HepG2 (cell line): ENCODE data around the gene MAN1B1. TPM values are rescaled to one million over a fixed set of nuclear protein-coding genes. Genes with fewer than 3 reads are reported as not detected.

Experiments
- ATAC-seq: fragments of 200-7000 bp; cut with Tn5 transposase; 3 replicates; pipeline ENCODE4 v1.9.1; 2020; ENCODE audit warnings: mild to moderate bottlenecking, moderate library complexity
- BruUV-seq: library from RNA; stranded (reverse); fragments of 400-500 nt; replicated peaks from 2 replicates; lab custom pipeline; 2021; lab: Mats Ljungman, UMichigan
- CTCF ChIA-PET: fragments of 300-600 bp; formaldehyde crosslinking; extraction: SDS; loops from one replicate; lab custom pipeline; 2021; ENCODE audit warnings: low total read pairs, inconsistent platforms, low intra/inter-chr PET ratio; lab: Yijun Ruan, JAX
- POLR2A ChIA-PET: fragments of 350-600 bp; sonication (Branson Sonifier 250); formaldehyde crosslinking; loops from one replicate; lab custom pipeline; 2020; ENCODE audit warnings: antibody characterized with exemption, inconsistent platforms; lab: Yijun Ruan, JAX
- DNase-seq: peaks from one replicate; pipeline ENCODE4 v3.0.0-alpha.2; 2015; ENCODE audit warnings: low spot score
- FAIRE-seq: peaks from 3 replicates; lab custom pipeline; 2011; peaks lifted over from hg19 to GRCh38; lab: Jason Lieb, UNC
- H2AFZ ChIP-seq: one replicate; pipeline ENCODE4 v1.6.1; 2011; ENCODE audit warnings: low read length, inconsistent platforms
- H3K27ac ChIP-seq: fragments of 300-600 bp; 3 replicates; pipeline ENCODE4 v1.8.0; 2011; ENCODE audit warnings: mixed run types, mild to moderate bottlenecking, mixed read lengths, low read length, inconsistent platforms; ENCODE audit not compliant: insufficient read depth; ENCODE audit errors: extremely low read length
- H3K27me3 ChIP-seq, 2 experiments: fragments of 200-600 bp in 1 of 2; 2 replicates in 1 of 2; 3 replicates in 1 of 2; pipeline versions ENCODE4 v1.6.0 to v1.8.0; 2011; ENCODE audit warnings: low read length in 2 of 2, mild to moderate bottlenecking in 2 of 2, moderate library complexity in 2 of 2, inconsistent platforms in 1 of 2; ENCODE audit not compliant: insufficient read depth in 2 of 2, control insufficient read depth in 1 of 2
- H3K36me3 ChIP-seq, 2 experiments: fragments of 200-600 bp in 1 of 2; replicated peaks in 1 of 2; 2 replicates in 1 of 2; 3 replicates in 1 of 2; pipeline versions ENCODE4 v1.5.1 to v1.8.0; 2011; ENCODE audit warnings: low read length in 2 of 2, inconsistent platforms in 1 of 2; ENCODE audit not compliant: insufficient read depth in 2 of 2, control insufficient read depth in 1 of 2
- H3K4me1 ChIP-seq: 2 replicates; pipeline ENCODE4 v1.5.1; 2012; ENCODE audit warnings: low read length, inconsistent platforms; ENCODE audit not compliant: insufficient read depth
- H3K4me2 ChIP-seq: 2 replicates; pipeline ENCODE4 v1.6.0; 2011; ENCODE audit warnings: low read depth, low read length, inconsistent platforms
- H3K4me3 ChIP-seq, 3 experiments: fragments of 200-600 bp in 1 of 3; sonication (generic), shearing (Covaris generic) in 1 of 3; replicated peaks in 1 of 3; 2 replicates each; pipeline ENCODE4 v1.5.1; 2011 to 2016; ENCODE audit warnings: low read length in 3 of 3, inconsistent platforms in 2 of 3, low read depth in 2 of 3, mild to moderate bottlenecking in 2 of 3, control low read depth in 1 of 3, mixed read lengths in 1 of 3; ENCODE audit not compliant: insufficient read depth in 1 of 3
- H3K79me2 ChIP-seq: one replicate; pipeline ENCODE4 v1.6.1; 2011; ENCODE audit warnings: low read length, inconsistent platforms; ENCODE audit not compliant: insufficient read depth
- H3K9ac ChIP-seq: 2 replicates; pipeline ENCODE4 v1.6.0; 2011; ENCODE audit warnings: mild to moderate bottlenecking, low read depth, low read length, inconsistent platforms; ENCODE audit not compliant: insufficient read depth
- H3K9me3 ChIP-seq: 2 replicates; pipeline ENCODE4 v1.5.1; 2012; ENCODE audit warnings: mild to moderate bottlenecking, low read length
- H4K20me1 ChIP-seq: 2 replicates; pipeline ENCODE4 v1.6.0; 2011; ENCODE audit warnings: inconsistent platforms, mild to moderate bottlenecking, low read length, moderate library complexity; ENCODE audit not compliant: insufficient read depth
- FLYWCH1 ChIP-seq: sonication (generic); formaldehyde crosslinking; IDR thresholded peaks from 2 replicates; pipeline ENCODE4 v1.8.1; 2023; ENCODE audit warnings: mild to moderate bottlenecking, missing genetic modification reagents
- HNF1A ChIP-seq, 2 experiments: sonication (generic) in 1 of 2; formaldehyde crosslinking in 1 of 2; IDR thresholded peaks; 2 replicates each; pipeline versions ENCODE4 v1.4.0 to v1.6.1; 2016 to 2020; ENCODE audit warnings: borderline replicate concordance in 1 of 2, low read depth in 1 of 2, mild to moderate bottlenecking in 1 of 2, missing genetic modification reagents in 1 of 2
- HNRNPLL ChIP-seq: fragments of 200-400 bp; formaldehyde crosslinking; IDR thresholded peaks from 2 replicates; pipeline ENCODE4 v1.6.1; 2017; ENCODE audit warnings: mild to moderate bottlenecking, low read depth, low read length; ENCODE audit not compliant: poor library complexity, severe bottlenecking
- IKZF4 ChIP-seq: sonication (generic); formaldehyde crosslinking; IDR thresholded peaks from 2 replicates; pipeline ENCODE4 v1.5.1; 2020; ENCODE audit warnings: borderline replicate concordance, mild to moderate bottlenecking, low read depth, missing genetic modification reagents; ENCODE audit errors: not compliant biosample characterization
- JDP2 ChIP-seq: sonication (generic); formaldehyde crosslinking; IDR thresholded peaks from 2 replicates; pipeline ENCODE4 v1.8.1; 2022; ENCODE audit warnings: missing genetic modification reagents, borderline replicate concordance
- KLF12 ChIP-seq: sonication (generic); formaldehyde crosslinking; IDR thresholded peaks from 2 replicates; pipeline ENCODE4 v1.4.0; 2020; ENCODE audit warnings: missing genetic modification reagents, borderline replicate concordance
- MEF2D ChIP-seq: sonication (generic); formaldehyde crosslinking; IDR thresholded peaks from 2 replicates; pipeline ENCODE4 v1.5.1; 2020; ENCODE audit warnings: mild to moderate bottlenecking, missing genetic modification reagents
- MYNN ChIP-seq: sonication (generic); formaldehyde crosslinking; IDR thresholded peaks from 2 replicates; pipeline ENCODE4 v1.4.0; 2020; ENCODE audit warnings: mild to moderate bottlenecking, low read depth, missing genetic modification reagents
- NPAS2 ChIP-seq: sonication (generic); formaldehyde crosslinking; IDR thresholded peaks from 2 replicates; pipeline ENCODE4 v1.8.0; 2022; ENCODE audit warnings: mild to moderate bottlenecking, missing genetic modification reagents, borderline replicate concordance
- TCF12 ChIP-seq, 2 experiments: fragments of 450-650 bp in 1 of 2; sonication (generic) in 1 of 2; formaldehyde crosslinking in 1 of 2; IDR thresholded peaks; 2 replicates each; pipeline versions ENCODE4 v1.6.1 to v1.8.0; 2017 to 2022; ENCODE audit warnings: antibody characterized with exemption in 1 of 2, mild to moderate bottlenecking in 1 of 2, missing genetic modification reagents in 1 of 2, moderate library complexity in 1 of 2
- TFDP2 ChIP-seq: sonication (generic); formaldehyde crosslinking; IDR thresholded peaks from 2 replicates; pipeline ENCODE4 v1.4.0; 2020; ENCODE audit warnings: missing genetic modification reagents
- TOPORS ChIP-seq: sonication (generic); formaldehyde crosslinking; IDR thresholded peaks from 2 replicates; pipeline ENCODE4 v1.8.0; 2023; ENCODE audit warnings: mild to moderate bottlenecking, missing genetic modification reagents
- TSC22D2 ChIP-seq: sonication (generic); formaldehyde crosslinking; IDR thresholded peaks from 2 replicates; pipeline ENCODE4 v1.5.1; 2020; ENCODE audit warnings: missing genetic modification reagents, mild to moderate bottlenecking, borderline replicate concordance
- ZNF644 ChIP-seq: IDR thresholded peaks from 2 replicates; pipeline ENCODE4 v1.6.1; 2016; ENCODE audit warnings: low read depth
- WGBS: methylation state at CpG from one replicate; pipeline ENCODE4 v1.1.6; 2017; ENCODE audit warnings: low lambda C conversion rate; 5-methylcytosine and 5-hydroxymethylcytosine counted together
- in situ Hi-C: cut with HindIII; loops from 2 replicates; pipeline ENCODE4 v1.10.0; 2017; ENCODE audit warnings: low pct_unique_long_range_greater_than_20kb; ENCODE audit not compliant: extremely low pct_ligation_motif_present
- intact Hi-C: fragments of 100-400 bp; cut with micrococcal nuclease; formaldehyde crosslinking; loops from one replicate; pipeline ENCODE4 v1.10.0; 2022; ENCODE audit not compliant: unreplicated experiment
- polyA plus RNA-seq, 8 experiments: library from polyadenylated mRNA; depleted of rRNA in 3 of 8; stranded (reverse) in 7 of 8; unstranded in 1 of 8; fragments of >200 nt; fragmentation: Illumina TruSeq in 4 of 8; extraction: Trizol in 4 of 8; gene quantifications; 2 replicates each; pipeline versions ENCODE4 v1.2.1 to v1.2.3, GENCODE V29; 2011 to 2016; ENCODE audit warnings: low read depth in 4 of 8, missing spikeins in 1 of 8, mixed read lengths in 1 of 8; ENCODE audit not compliant: insufficient read depth in 1 of 8
- total RNA-seq, 5 experiments: library from RNA; depleted of rRNA; stranded (reverse); fragments of >200 nt; fragmentation: Illumina TruSeq; extraction: Trizol; gene quantifications; 2 replicates each; pipeline ENCODE4 v1.2.3, GENCODE V29; 2016; ENCODE audit warnings: low read depth in 1 of 5

MAN1B1 gene
- total and polyA plus RNA-seq, 2 of the 13 experiments (the other 11 are each of a cell fraction or from before 2014, with no cell fraction given) = 48.9 to 59.5 TPM

GRCh38 chr9:137044037-137044436, 42.7 kb upstream of the MAN1B1 start:
- H4K20me1 ChIP-seq = peaks cover 3% of the 10 kb centered on the region; the same call in 1 of the 2 replicates
- ATAC-seq (no peak), DNase-seq (no peak), FAIRE-seq (no peak)
- TF ChIP-seq TOPORS (no peak), NPAS2 (CRISPR knock-in tag) (no peak), HNF1A (IDR thresholded peaks at IDR 0.05; ENCODE audit: low read depth) (no peak), HNF1A (CRISPR knock-in tag; IDR thresholded peaks at IDR 0.05; ENCODE audit: borderline replicate concordance) (no peak), KLF12 (CRISPR knock-in tag) (no peak), TCF12 (IDR thresholded peaks at IDR 0.05) (no peak), TCF12 (CRISPR knock-in tag; IDR thresholded peaks at IDR 0.05) (no peak), TFDP2 (CRISPR knock-in tag) (no peak), JDP2 (CRISPR knock-in tag) (no peak), TSC22D2 (CRISPR knock-in tag) (no peak), ZNF644 (CRISPR knock-in tag) (no peak), IKZF4 (CRISPR knock-in tag) (no peak), MYNN (CRISPR knock-in tag) (no peak), FLYWCH1 (no peak), HNRNPLL (no peak), MEF2D (CRISPR knock-in tag) (no peak)
- WGBS = 78% methylated on average over 3 of the region's 12 CpGs
- no peak overlapping the region for H2AFZ ChIP-seq
- peak overlapping the region; percentile 84; the same call in 1 of the 2 replicates for H3K4me2 ChIP-seq
- H3K27ac ChIP-seq = no peak overlapping the region
- POLR2A ChIA-PET = no interaction called here
- H3K27me3 ChIP-seq = peaks cover 3 to 27% of the 10 kb centered on the region in 2 experiments; a peak in 4 of 5 replicates
- no TSS peak for BruUV-seq
- H3K9me3 ChIP-seq = no peaks in the 10 kb centered on the region
- intact Hi-C loops = no loop called here
- CTCF ChIA-PET = no interaction called here
- H3K4me3 ChIP-seq = no peak overlapping the region
- H3K4me1 ChIP-seq = peaks cover 25% of the 10 kb centered on the region
- in situ Hi-C loops = loop anchor here (10.0 kb wide), 1 partner anchor 269 kb away; no protein-coding TSS in a partner anchor
- H3K9ac ChIP-seq = no peak overlapping the region
- H3K79me2 ChIP-seq = no peaks in the 10 kb centered on the region
- H3K36me3 ChIP-seq = no peaks in the 10 kb centered on the region
